Pulmonary artery endothelial cell (primary cell): ENCODE data around the gene ERFL. TPM values are rescaled to one million over a fixed set of nuclear protein-coding genes. Genes with fewer than 3 reads are reported as not detected.

Source experiments
- DNase-seq: peaks from one replicate; pipeline ENCODE4 v3.0.0-alpha.2; 2011; ENCODE audit warnings: low read depth, low spot score
- total RNA-seq: library from RNA; depleted of rRNA; stranded (reverse); fragments of >200 nt; gene quantifications from 2 replicates; pipeline ENCODE4 v1.2.3, GENCODE V29; 2014

ERFL gene
- not detected in 2 replicates for total RNA-seq

- no peak for DNase-seq
Measured at GRCh38 chr19:41928221-41928683, at the start of gene ERFL. TSS of gene ERFL (minus strand) at chr19:41928449. CDS start at chr19:41912919, 15,530 bp downstream.

- no peak for DNase-seq
Measured at GRCh38 chr19:41977916-41978315, 49.7 kb upstream of the ERFL start.

GRCh38 chr19:41974652-41975051 is 46.4 kb upstream of the ERFL start:
- no peak for DNase-seq

DNA sequence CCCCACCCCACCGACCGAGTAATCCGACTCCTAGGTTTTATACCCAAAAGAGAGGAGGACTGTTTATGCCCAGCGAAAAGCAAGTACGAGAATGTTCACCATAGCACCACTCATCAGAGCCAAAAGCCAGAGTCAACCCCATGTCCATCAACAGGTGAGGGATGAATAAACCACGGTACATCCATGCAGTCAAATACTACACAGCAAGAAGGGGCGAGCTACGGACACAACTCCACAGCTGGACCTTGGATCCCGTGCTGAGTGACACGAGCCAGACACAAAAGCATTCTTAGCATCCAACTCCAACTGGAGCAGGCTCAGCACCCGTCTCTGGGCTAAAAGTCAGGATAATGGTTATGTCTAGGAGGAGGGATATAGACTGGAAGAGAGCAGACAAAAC is 43.1 kb upstream of the ERFL start:
- DNase-seq: no peak

GRCh38 chr19:41969772-41970458 is 41.7 kb upstream of the ERFL start:
- DNase-seq: no peak

DNA sequence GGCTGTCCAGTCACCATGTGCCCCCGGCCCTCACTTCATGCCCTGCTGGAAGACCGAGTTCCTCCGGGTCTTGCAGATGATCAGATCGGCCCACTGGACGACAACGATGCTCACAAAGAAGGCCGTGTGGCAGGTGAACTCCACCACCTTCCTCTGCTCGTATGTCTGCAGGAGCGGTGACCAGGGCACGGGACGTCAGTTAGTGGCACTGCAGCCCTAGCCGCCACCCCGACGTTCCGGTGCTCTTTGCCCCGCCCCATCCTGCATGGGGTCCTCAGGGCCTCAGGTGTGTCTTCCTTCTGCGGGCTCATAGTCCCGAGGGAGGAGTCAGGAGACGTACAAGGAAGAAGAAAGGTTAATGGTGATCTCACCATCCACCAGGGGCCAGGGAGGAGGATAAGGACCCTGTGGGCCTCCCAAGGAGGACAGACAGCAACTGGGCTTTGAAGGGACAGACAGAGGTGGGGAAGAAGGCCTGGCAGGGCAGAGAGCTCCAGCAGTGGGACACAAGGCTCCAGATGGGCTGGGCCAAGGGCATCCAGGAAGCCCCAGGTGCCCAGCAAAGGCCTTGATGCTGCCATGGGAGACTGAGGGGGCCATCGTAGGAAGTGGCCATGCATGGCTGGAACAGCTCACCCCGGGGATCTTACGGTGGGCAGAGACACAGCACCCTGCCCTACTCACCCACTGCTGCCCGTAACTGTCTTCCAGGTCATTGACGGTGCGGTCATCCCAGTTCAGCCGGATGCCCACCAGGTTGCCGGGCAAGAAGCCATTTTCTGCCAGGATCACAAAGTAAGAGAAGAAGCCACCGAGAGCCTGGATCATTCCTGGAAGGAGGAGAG is 40.7 kb upstream of the ERFL start:
- DNase-seq: no peak

GRCh38 chr19:41967054-41967783 is 39.0 kb upstream of the ERFL start:
- DNase-seq: no peak

GRCh38 chr19:41965106-41965505 is 36.9 kb upstream of the ERFL start:
- DNase-seq: no peak

DNA sequence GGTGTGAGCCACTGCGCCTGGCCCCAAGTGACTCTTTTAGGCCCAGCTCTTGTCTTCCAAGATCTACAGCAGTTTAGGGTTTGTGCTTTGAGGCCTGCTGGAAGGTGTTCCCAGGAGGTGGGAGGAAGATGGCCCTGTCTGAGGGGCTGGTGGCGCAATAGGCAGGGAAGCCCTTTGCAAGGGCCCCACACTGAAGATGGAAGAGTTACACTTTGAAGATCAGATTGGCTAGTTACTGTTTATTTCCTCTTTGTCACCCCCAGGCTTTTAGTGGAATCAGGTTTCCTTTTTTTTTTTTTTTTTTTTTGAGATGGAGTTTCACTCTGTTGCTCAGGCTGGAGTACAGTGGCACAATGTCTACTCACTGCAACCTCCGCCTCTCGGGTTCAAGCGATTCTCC is 32.7 kb upstream of the ERFL start:
- no peak for DNase-seq

- peak; percentile 68 for DNase-seq
Measured at GRCh38 chr19:41959056-41960053, 31.1 kb upstream of the ERFL start, which contains the start of gene RABAC1. TSS of gene RABAC1 (minus strand) at chr19:41959321. CDS start at chr19:41959292, 29 bp downstream.

GRCh38 chr19:41958367-41959055 is 30.3 kb upstream of the ERFL start:
- no peak for DNase-seq

- peak; percentile 54 for DNase-seq
Measured at GRCh38 chr19:41957838-41958366, 29.7 kb upstream of the ERFL start.

DNA sequence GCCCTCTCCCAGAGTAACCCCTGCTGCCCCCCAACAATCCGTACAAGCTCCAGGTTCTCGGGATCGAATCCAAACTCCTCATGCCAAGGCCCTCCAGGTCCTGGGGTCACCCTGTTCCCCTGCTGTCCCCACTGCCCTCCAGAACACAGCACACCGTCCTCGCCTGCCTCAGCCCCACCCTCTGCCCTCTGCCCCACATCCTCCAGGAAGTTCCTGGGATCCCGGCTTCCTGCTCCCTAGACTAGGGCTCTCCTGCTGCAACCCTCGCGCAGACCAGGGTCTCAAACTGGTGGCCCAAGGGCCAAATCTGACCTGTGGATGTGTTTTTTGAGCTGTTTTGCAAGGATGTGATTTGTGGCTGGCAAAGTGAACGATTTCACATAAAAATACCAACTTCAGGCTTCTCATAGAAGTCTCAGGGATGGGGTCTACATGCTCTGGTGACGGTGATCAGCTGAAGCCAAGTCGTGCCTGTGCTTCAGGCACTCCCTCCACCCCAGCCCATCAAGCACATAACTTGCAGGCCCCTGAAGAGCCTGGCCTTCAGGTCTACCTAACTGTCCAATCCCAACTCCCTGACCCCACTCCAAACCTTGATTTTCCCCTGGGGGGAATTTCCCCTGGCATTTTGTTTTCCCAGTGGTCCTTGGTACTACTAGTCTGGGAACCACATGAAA is 29.1 kb upstream of the ERFL start:
- DNase-seq: no peak

GRCh38 chr19:41956621-41957020 is 28.4 kb upstream of the ERFL start:
- DNase-seq: no peak

GRCh38 chr19:41955521-41955920 is 27.3 kb upstream of the ERFL start:
- DNase-seq: no peak

GRCh38 chr19:41951686-41952172 is 23.5 kb upstream of the ERFL start:
- no peak for DNase-seq

GRCh38 chr19:41947091-41947490 is 18.8 kb upstream of the ERFL start:
- DNase-seq: no peak

DNA sequence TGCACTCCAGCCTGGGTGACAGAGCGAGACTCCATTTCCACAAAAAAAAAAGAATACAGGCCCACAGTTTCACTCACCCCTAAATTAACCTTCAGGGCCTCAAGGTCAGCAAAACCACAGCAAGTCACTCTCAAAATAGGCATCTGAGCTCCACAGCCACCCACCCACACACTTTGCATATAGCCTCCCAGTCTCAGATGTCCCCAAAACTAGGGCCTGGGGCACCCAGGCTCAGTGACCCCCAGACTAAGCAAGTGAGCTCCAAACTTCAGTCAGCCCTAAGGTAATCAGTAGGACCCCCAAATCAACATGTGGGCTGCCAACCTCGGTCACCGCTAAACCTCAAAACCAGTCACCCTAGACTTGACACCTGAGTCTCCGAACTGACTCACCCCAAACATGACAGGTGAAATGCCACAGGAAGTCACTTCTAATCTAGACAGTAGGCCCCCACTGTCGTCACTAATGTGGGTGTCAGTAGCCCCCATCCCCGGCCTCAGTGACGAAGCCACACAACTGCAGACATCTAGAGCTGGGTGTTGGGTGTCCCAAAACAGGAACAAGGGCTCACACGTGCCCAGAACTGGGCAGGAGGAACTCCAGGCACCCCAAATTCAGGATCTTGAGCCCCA is 17.0 kb upstream of the ERFL start:
- DNase-seq: no peak

DNA sequence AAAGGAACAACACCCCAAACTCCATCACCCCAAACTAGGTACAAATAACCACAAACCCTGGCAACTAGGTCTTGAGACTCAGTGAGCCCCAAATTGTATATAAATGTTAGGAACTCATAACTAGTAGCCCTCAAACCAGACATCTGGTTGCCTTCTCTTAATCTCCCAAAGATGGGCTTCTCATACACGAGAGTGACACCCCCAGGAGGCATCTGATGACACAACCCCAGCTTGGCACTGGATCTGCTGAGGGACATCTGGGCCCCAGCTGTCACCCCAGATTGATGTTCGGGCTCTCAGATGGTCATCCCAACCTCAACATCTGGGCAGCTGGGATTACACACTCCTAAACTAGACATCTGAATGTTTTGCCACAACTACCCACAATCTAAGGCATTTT is 16.1 kb upstream of the ERFL start:
- DNase-seq: no peak
